ENCODE data around the gene C10orf95. TPM values are rescaled to one million over a fixed set of nuclear protein-coding genes. Genes with fewer than 3 reads are reported as not detected.

C10orf95 gene
- total and polyA plus RNA-seq, 2 donors (not counting 1 experiment from before 2014, with no cell fraction given): 0.32 to 0.63 TPM

DNA sequence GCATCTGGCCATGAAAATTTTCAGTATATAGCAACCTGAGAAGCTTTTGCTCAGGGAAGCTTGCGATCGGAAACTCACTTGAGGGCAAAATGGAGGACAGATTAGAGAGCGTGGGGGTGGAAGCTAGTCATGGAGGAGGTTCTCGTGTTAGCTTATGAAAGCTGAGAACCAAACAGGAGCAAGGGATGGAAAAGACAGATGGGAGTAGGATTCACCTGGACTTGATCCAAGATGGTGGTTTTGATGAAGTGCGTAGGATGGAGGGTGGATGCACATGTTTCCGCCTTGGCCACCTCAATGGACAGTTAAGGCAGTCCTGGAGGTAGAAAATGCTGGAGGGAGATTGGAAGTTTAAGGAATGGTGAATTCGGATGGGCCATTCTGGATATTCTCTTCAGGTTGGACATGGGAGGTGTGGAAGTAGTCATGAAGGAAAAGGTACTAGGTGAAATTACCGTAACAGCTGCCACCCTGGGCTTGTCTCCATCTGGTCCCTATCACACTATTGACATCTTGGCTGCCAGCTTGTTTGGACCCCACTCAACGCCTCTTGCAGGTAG, 6.3 kb upstream of the C10orf95 start:
- H3K36me3 ChIP-seq (replicated peaks in 1 of 2; ENCODE audit: control extremely low read depth in 1 of 2, control insufficient read depth in 1 of 2, extremely low read depth in 1 of 2, insufficient read depth in 2 of 2, low read length in 1 of 2): peaks cover 0 to 19% of the 10 kb centered on the region in 2 experiments
- H3K27me3 Mint-ChIP-seq: no peaks in the 10 kb centered on the region
- peaks cover 15 to 20% of the 10 kb centered on the region in 2 donors for H3K4me1 ChIP-seq (ENCODE audit: control insufficient read depth in 2 of 2, insufficient read depth in 2 of 2, low read length in 2 of 2)
- H3K4me3 Mint-ChIP-seq: no peak overlapping the region
- no peak overlapping the region for H3K9ac ChIP-seq (ENCODE audit: low read length)
- no peak overlapping the region for H2AFZ ChIP-seq (ENCODE audit: insufficient read depth, low read depth, low read length, poor library complexity, severe bottlenecking)
- no peaks in the 10 kb centered on the region for H3K9me3 Mint-ChIP-seq (ENCODE audit: insufficient read depth)
- H3K27ac Mint-ChIP-seq: peak overlapping the region; percentile 33
- no peak for TF ChIP-seq EZH2 (IDR thresholded peaks at IDR 0.05; ENCODE audit: borderline replicate concordance, insufficient read depth, low read depth, low read length, poor library complexity, severe bottlenecking)
- TF ChIP-seq, protein P1, sequence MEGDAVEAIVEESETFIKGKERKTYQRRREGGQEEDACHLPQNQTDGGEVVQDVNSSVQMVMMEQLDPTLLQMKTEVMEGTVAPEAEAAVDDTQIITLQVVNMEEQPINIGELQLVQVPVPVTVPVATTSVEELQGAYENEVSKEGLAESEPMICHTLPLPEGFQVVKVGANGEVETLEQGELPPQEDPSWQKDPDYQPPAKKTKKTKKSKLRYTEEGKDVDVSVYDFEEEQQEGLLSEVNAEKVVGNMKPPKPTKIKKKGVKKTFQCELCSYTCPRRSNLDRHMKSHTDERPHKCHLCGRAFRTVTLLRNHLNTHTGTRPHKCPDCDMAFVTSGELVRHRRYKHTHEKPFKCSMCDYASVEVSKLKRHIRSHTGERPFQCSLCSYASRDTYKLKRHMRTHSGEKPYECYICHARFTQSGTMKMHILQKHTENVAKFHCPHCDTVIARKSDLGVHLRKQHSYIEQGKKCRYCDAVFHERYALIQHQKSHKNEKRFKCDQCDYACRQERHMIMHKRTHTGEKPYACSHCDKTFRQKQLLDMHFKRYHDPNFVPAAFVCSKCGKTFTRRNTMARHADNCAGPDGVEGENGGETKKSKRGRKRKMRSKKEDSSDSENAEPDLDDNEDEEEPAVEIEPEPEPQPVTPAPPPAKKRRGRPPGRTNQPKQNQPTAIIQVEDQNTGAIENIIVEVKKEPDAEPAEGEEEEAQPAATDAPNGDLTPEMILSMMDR (IDR thresholded peaks at IDR 0.05): no peak
- peaks cover 26% of the 10 kb centered on the region for H3K4me1 Mint-ChIP-seq
- 92% methylated on average over 7 of the region's 9 CpGs for WGBS (ENCODE audit: insufficient coverage)
- intact Hi-C loops (cut with micrococcal nuclease): no loop called here
- ChIA-PET CTCF (no interaction called here), POLR2A (no interaction called here)
- no peaks in the 10 kb centered on the region for H4K20me1 ChIP-seq (ENCODE audit: control insufficient read depth, insufficient read depth, low read length, poor library complexity, severe bottlenecking)
- ATAC-seq (ENCODE audit: low read depth) (no peak), DNase-seq (no peak)
- no peak overlapping the region for H3K4me2 ChIP-seq (replicated peaks; ENCODE audit: low read depth, low read length, poor library complexity, severe bottlenecking)
- H3K9me3 ChIP-seq (ENCODE audit: control extremely low read depth in 1 of 3, control insufficient read depth in 2 of 3, insufficient read depth in 1 of 3, low read length in 2 of 3): no peaks in the 10 kb centered on the region
- peaks cover 12% of the 10 kb centered on the region for H3K79me2 ChIP-seq (ENCODE audit: control insufficient read depth, insufficient read depth, low read length)
- peaks cover 0 to 4% (median 0%) of the 10 kb centered on the region in 4 experiments for H3K27me3 ChIP-seq (replicated peaks in 1 of 4; ENCODE audit: control extremely low read depth in 1 of 4, control insufficient read depth in 3 of 4, insufficient read depth in 4 of 4, low read length in 3 of 4)
- no peak overlapping the region for H3K4me3 ChIP-seq (ENCODE audit: control extremely low read depth in 1 of 5, extremely low read depth in 1 of 5, insufficient read depth in 1 of 5, low read depth in 2 of 5, low read length in 4 of 5)
- no peak overlapping the region for H3K27ac ChIP-seq (ENCODE audit: low read length in 2 of 2)

DNA sequence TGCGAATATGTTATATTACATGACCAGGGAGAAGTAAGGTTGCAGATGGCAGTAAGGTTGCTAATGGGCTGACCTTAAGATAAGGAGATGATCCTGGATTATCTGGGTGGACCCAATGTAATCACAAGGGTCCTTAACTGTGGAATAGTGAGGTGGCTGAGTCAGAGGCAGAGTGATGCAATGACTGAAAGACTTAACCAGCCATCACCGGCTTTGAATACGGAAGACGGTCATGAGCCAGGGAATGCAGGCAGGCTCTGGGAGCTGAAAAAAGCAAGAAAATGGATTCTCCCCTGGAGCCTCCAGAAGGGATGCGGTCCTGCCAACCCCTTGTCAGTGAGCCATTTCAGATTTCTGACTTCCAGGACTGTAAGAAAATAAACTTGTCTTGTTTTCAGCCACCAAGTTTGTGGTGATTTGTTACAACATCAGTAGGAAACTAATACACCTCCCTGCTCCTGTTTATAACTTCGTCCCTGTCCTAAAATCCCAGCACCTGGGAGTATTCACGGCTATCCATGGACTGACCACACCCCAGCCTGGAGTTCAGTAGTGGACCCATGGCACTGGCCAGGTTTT, 4.6 kb upstream of the C10orf95 start:
- H3K27me3 ChIP-seq (replicated peaks in 1 of 4; ENCODE audit: control extremely low read depth in 1 of 4, control insufficient read depth in 3 of 4, insufficient read depth in 4 of 4, low read length in 3 of 4): no peaks in the 10 kb centered on the region
- no peaks in the 10 kb centered on the region for H3K9me3 Mint-ChIP-seq (ENCODE audit: insufficient read depth)
- 97% methylated on average over 6 of the region's 7 CpGs for WGBS (ENCODE audit: insufficient coverage)
- peaks cover 0 to 20% of the 10 kb centered on the region in 2 experiments for H3K36me3 ChIP-seq (replicated peaks in 1 of 2; ENCODE audit: control extremely low read depth in 1 of 2, control insufficient read depth in 1 of 2, extremely low read depth in 1 of 2, insufficient read depth in 2 of 2, low read length in 1 of 2)
- peaks cover 16% of the 10 kb centered on the region for H3K4me1 Mint-ChIP-seq
- H4K20me1 ChIP-seq (ENCODE audit: control insufficient read depth, insufficient read depth, low read length, poor library complexity, severe bottlenecking): peaks cover 10% of the 10 kb centered on the region
- H3K27ac ChIP-seq (ENCODE audit: low read length in 2 of 2): no peak overlapping the region
- ATAC-seq (ENCODE audit: low read depth): no peak
- H3K4me1 ChIP-seq (ENCODE audit: control insufficient read depth in 2 of 2, insufficient read depth in 2 of 2, low read length in 2 of 2): peaks cover 12% of the 10 kb centered on the region in 2 donors
- H3K4me3 Mint-ChIP-seq: no peak overlapping the region
- H3K9me3 ChIP-seq (ENCODE audit: control extremely low read depth in 1 of 3, control insufficient read depth in 2 of 3, insufficient read depth in 1 of 3, low read length in 2 of 3): no peaks in the 10 kb centered on the region
- no peak for DNase-seq
- H3K9ac ChIP-seq (ENCODE audit: low read length): no peak overlapping the region
- TF ChIP-seq EZH2 (IDR thresholded peaks at IDR 0.05; ENCODE audit: borderline replicate concordance, insufficient read depth, low read depth, low read length, poor library complexity, severe bottlenecking): no peak
- TF ChIP-seq, protein P1 (IDR thresholded peaks at IDR 0.05): no peak
- CTCF ChIA-PET: interaction anchor here (0.8 kb wide), 1 partner anchor 63 kb away, joined by 3 read pairs; no protein-coding TSS in a partner anchor
- no peaks in the 10 kb centered on the region for H3K27me3 Mint-ChIP-seq
- H3K79me2 ChIP-seq (ENCODE audit: control insufficient read depth, insufficient read depth, low read length): peaks cover 14% of the 10 kb centered on the region
- POLR2A ChIA-PET: no interaction called here
- H3K4me3 ChIP-seq (ENCODE audit: control extremely low read depth in 1 of 5, extremely low read depth in 1 of 5, insufficient read depth in 1 of 5, low read depth in 2 of 5, low read length in 4 of 5): no peak overlapping the region
- no peak overlapping the region for H3K4me2 ChIP-seq (replicated peaks; ENCODE audit: low read depth, low read length, poor library complexity, severe bottlenecking)
- H2AFZ ChIP-seq (ENCODE audit: insufficient read depth, low read depth, low read length, poor library complexity, severe bottlenecking): no peak overlapping the region
- no peak overlapping the region for H3K27ac Mint-ChIP-seq
- intact Hi-C loops (cut with micrococcal nuclease): no loop called here

Data from B cell (primary cell).